HepG2 (cell line): ENCODE data around the gene DAD1. TPM values are rescaled to one million over a fixed set of nuclear protein-coding genes. Genes with fewer than 3 reads are reported as not detected.

Experiments
- CBX5 ChIP-seq: sonication (generic); formaldehyde crosslinking; IDR thresholded peaks from 2 replicates; pipeline ENCODE4 v1.4.0; 2020; ENCODE audit warnings: missing genetic modification reagents, borderline replicate concordance
- KIAA2018 ChIP-seq: sonication (generic); formaldehyde crosslinking; IDR thresholded peaks from 2 replicates; pipeline ENCODE4 v1.5.0; 2020; ENCODE audit warnings: mild to moderate bottlenecking, missing genetic modification reagents, borderline replicate concordance
- MYPOP ChIP-seq: sonication (generic); formaldehyde crosslinking; IDR thresholded peaks from 2 replicates; pipeline ENCODE4 v1.8.1; 2023; ENCODE audit warnings: mild to moderate bottlenecking, moderate library complexity, missing genetic modification reagents
- ZBED4 ChIP-seq: sonication (generic); formaldehyde crosslinking; IDR thresholded peaks from 2 replicates; pipeline ENCODE4 v1.4.0; 2020; ENCODE audit warnings: missing genetic modification reagents, borderline replicate concordance
- ZHX2 ChIP-seq, 2 experiments: sonication (generic) in 1 of 2; formaldehyde crosslinking in 1 of 2; IDR thresholded peaks; 2 replicates each; pipeline versions ENCODE4 v1.6.1 to v1.9.0; 2014 to 2022; ENCODE audit warnings: antibody characterized with exemption in 1 of 2, borderline replicate concordance in 1 of 2, inconsistent platforms in 1 of 2, low read depth in 1 of 2, missing genetic modification reagents in 1 of 2
- ZNF354B ChIP-seq: sonication (generic); formaldehyde crosslinking; IDR thresholded peaks from 2 replicates; pipeline ENCODE4 v1.8.0; 2022; ENCODE audit warnings: mild to moderate bottlenecking, missing genetic modification reagents
- polyA plus RNA-seq, 8 experiments: library from polyadenylated mRNA; depleted of rRNA in 3 of 8; stranded (reverse) in 7 of 8; unstranded in 1 of 8; fragments of >200 nt; fragmentation: Illumina TruSeq in 4 of 8; extraction: Trizol in 4 of 8; gene quantifications; 2 replicates each; pipeline versions ENCODE4 v1.2.1 to v1.2.3, GENCODE V29; 2011 to 2016; ENCODE audit warnings: low read depth in 4 of 8, missing spikeins in 1 of 8, mixed read lengths in 1 of 8; ENCODE audit not compliant: insufficient read depth in 1 of 8
- total RNA-seq, 5 experiments: library from RNA; depleted of rRNA; stranded (reverse); fragments of >200 nt; fragmentation: Illumina TruSeq; extraction: Trizol; gene quantifications; 2 replicates each; pipeline ENCODE4 v1.2.3, GENCODE V29; 2016; ENCODE audit warnings: low read depth in 1 of 5

DAD1 gene
- total and polyA plus RNA-seq, 2 of the 13 experiments (the other 11 are each of a cell fraction or from before 2014, with no cell fraction given), result 558 to 626 TPM

GRCh38 chr14:22589096-22589839 is at the start of gene DAD1 (continued):
- TF ChIP-seq MYPOP, result peak; percentile 81; the same call in 1 of the 2 replicates
- 0 out of 2 replicates have a peak, but pooled peaks have one; percentile 85 for TF ChIP-seq ZNF354B
- TF ChIP-seq ZBED4 (CRISPR knock-in tag), result peak; percentile 70; the same call in 1 of the 2 replicates
- TF ChIP-seq KIAA2018 (CRISPR knock-in tag), result 0 out of 2 replicates have a peak, but pooled peaks have one; percentile 45
- TF ChIP-seq ZHX2 (IDR thresholded peaks at IDR 0.05; ENCODE audit: low read depth), result 0 out of 2 replicates have a peak, but pooled peaks have one; percentile 9
- no peak for TF ChIP-seq ZHX2 (CRISPR knock-in tag; IDR thresholded peaks at IDR 0.05; ENCODE audit: borderline replicate concordance)
- TF ChIP-seq CBX5 (CRISPR knock-in tag), result peak; percentile 43; the same call in 1 of the 2 replicates
